Glomerular endothelial cell (primary cell): ENCODE results near the gene MT1F. TPM values are rescaled to one million over a fixed set of nuclear protein-coding genes. Genes with fewer than 3 reads are reported as not detected.
"Not testable (repeated sequence)": the region's sequence is repeated elsewhere in the genome, so short reads cannot be mapped to it uniquely, and the experiment has no call there.

ENCODE experiments used
- DNase-seq: peaks from one replicate; pipeline ENCODE4 v3.0.0-alpha.2; 2011; ENCODE audit warnings: low read depth, low spot score; ENCODE audit errors: extremely low read depth
- total RNA-seq: library from RNA; depleted of rRNA; stranded (reverse); fragments of >200 nt; gene quantifications from 2 replicates; pipeline ENCODE4 v1.2.3, GENCODE V29; 2015

Gene MT1F
- total RNA-seq, 1 donor from 2014 or later: not detected

DNA sequence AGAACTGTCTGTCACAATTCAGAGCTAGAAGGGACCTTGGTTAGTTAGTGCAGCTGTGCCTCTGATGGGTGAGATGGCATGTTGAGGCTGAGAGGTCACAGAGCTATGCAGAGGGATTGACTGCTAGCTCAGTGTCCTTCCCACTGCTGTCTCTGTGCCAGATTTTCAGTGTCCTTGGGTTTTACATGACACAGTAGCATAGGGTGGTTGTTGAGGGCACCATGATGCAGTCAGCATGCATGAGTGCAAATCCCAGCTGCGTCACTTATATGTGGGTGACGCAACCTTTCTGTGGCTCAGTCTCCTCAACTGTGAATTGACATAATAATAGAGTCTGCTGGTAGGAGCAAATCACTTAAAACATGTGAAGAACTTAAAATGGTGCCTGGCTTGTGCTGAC lies 16.6 kb upstream of the MT1F start:
- DNase-seq: no peak

DNA sequence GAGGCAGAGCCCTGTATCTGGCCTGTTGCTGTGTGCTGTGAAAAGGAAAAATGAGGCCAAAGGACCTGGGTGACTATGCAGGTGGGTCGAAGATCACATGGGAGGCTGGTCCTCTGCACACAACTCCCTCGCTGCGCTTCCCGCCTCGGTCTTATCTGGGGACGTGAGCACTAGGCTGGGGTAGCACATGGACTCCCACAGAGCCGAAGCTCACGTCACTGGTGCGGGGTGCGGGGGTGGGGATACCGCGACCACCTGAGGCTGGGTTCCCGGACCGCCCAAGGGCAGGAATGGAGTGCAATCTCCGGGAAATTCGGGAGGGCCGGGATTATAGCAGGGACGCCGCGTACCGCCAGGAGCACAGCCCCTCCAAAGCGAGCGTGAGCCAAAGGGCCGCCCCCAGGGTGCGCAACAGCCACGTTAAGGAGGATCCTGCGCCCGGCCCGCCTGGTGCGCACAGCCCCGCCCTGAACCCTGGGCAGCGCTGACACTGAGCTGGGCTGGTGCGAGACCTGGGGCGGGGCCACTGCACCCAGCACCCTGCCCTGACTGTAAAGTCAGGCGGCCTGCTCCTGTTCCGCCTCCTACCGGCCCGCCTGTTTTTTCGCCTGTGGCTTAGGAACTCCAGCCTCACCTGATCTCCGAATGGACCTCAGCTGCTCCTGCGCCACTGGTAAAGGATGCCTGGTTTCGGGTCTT lies 14.5 kb upstream of the MT1F start:
- DNase-seq: no peak

DNA sequence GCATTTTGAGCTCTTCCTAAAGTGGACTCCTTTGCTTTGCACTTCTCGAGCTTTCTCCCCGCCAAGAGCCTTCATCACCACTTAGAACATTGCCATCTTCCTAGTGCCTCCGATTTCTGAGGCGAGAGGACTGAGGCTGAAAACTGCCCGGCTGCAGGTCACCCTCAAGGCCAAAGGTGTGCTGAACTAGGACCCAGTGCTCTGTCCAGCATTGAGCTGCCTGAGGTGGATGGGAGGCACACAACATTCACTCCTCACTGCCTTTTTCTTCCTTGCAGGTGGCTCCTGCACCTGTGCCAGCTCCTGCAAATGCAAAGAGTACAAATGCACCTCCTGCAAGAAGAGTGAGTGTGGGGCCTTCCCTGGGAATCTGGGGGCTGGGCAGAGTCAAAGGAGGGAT lies 13.9 kb upstream of the MT1F start:
- no peak for DNase-seq

DNA sequence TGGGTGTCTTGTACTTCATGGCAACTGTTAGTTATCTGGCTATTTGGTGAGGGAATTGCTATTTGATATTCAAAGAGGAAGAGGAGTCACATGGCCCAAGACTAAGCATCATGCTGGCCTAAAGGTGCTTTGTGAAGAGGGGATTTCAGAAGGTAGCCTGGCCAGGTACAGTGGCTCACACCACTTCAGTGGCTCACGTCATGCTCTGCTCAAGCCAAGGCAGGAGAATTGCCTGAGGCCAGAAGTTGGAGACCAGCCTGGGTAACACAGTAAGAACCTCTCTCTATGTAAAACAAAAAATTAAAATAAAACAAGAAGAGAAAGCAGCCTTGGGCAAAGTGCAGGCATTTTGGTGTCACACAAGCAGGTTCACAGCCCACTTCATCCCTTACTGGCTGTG lies 12.4 kb upstream of the MT1F start:
- no peak for DNase-seq

DNA sequence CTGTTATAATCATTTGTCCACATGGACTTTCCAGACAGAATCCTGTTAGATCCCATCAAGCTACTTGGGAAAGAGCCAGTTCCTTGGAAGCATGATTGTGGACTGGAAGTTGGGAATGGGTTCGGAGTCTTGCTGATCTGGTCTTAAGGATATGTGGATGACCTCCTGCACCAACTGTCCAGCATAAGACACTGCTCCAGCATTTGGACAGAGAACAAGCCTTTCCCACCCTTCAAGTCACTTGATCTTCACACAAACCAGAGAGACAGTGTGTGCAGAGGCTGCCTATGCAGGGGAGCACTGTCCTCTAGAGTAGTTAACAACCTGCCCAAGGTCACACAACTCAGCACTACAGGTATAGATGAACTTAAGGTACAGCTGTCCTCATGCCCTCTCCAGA lies 11.9 kb upstream of the MT1F start:
- DNase-seq: no peak

DNA sequence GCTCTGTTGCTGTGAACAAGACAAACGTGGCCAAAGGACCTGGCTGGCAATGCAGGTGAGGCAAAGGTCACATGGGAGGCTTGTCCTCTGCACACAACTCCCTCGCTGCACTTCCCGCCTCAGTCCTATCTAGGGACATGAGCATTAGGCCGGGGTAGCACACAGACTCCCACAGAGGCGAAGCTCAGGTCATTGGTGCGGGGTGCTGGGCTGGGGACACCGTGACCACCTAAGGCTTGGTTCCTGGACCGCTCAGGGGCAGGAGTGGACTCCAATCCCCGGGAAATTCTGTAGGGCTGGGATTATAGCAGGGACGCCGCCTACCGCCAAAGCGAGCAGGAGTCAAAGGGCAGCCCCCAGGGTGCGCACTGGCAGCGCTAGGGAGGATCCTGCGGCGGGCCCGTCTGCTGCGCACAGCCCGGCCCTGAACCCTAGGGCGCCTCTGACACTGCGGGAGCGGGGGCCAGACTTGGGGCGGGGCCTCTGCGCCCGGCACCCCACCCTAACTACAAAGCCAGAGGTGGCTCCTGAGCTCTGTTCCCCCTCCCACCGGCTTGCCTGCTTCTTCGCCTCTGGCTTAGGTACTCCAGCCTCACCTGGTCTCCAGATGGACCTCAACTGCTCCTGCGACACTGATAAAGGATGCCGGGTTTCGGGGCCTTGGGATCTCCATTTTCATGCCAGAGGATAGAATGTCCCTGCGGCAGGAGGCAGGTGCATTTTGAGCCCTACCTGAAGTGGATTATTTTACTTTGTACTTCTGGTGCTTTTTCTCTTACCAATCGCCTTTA lies 9.9 kb upstream of the MT1F start:
- DNase-seq: no peak

DNA sequence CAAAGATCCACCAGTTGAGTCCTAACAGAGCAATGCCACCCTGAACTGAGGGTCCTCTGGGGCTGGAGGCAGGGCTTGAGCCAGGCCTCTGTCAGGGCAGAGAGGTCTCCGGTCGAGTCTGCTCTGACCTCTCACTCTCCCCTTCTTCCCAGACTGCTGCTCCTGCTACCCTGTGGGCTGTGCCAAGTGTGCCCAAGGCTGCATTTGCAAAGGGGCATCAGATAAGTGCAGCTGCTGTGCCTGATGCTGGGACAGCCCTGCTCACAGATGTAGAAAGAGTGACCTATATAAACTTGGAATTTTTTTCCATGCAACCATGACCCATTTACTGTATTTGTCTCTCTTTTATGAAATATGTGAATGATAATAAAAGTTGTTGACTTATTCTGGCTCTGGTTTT lies 8.5 kb upstream of the MT1F start:
- DNase-seq: no peak

DNA sequence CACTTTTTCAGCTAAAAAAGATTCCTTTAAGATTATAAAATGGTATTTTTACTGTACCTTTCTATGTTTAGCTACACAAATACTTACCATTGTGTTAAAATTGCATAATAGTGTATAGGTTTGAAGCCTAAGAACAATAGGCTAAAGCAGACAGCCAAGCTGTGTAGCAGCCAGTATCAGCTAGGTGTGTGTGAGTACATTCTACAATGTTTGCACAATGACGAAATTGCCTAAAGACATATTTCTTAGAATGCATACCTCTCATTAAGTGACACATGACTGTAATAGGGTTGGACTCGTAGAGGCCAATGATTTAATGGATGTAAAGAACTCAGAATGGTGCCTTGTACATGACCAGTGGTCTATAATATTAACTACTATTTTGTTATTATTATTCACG lies 7.9 kb upstream of the MT1F start:
- DNase-seq: no peak

DNA sequence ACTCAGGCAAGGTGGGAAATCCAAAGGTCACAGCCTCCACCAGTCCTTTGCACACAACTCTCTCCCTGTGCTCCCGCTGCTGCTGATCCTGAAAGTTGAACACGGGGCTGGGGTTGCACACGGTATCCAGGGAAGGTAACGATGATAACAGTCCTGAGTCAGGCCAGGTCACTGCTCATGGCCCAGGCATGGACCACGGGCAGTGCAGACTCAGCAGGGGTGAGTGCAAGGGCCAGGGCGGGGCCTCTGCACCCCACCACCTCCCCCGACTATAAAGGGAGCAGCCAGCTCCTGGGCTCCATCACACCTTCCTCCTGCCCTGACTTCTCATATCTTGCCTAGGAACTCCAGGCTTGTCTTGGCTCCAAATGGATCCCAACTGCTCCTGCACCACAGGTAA lies 6.2 kb upstream of the MT1F start, which contains the start of gene MT1B:
MT1B (plus strand) TSS at position 301 of the 400 bp plus-strand sequence; CDS start at position 369, 68 bp downstream.
- DNase-seq: no peak

DNA sequence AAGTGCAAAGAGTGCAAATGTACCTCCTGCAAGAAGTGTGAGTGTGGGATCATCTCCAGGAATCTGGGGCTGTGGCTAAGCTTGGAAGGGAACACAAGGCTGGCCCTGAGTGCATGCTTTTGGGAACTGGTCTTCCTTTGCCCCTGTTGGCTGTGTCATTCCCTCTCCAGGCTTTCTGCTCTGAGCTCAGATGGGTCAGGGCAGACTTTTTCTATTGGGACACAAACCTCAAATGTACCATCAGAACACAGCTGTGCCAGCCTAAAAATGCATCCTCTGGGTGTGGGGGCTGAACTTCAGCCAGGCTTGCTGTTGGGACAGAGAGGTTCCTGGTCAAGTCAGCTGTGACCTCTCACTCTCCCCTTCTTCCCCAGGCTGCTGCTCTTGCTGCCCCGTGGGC lies 5.2 kb upstream of the MT1F start:
- no peak for DNase-seq

DNA sequence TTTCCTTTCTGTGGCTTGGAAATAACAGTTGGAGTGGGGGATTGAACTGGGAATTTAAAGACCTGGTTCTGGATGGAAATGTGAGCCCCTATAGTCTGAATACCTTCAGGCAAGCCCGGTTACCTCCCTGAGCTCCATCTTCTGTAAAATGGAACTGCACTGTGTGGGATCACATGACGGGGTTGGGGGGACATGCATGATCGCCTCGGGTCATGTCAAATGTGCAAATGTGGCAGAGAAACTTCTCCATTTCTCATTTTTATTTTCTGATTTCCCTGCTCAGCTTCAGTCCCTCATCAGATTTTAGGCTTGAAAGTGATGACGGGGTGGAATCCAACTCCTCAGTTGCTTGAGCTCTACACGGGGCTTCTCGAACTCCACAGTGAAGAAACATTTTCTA lies 4.5 kb upstream of the MT1F start:
- no peak for DNase-seq

DNA sequence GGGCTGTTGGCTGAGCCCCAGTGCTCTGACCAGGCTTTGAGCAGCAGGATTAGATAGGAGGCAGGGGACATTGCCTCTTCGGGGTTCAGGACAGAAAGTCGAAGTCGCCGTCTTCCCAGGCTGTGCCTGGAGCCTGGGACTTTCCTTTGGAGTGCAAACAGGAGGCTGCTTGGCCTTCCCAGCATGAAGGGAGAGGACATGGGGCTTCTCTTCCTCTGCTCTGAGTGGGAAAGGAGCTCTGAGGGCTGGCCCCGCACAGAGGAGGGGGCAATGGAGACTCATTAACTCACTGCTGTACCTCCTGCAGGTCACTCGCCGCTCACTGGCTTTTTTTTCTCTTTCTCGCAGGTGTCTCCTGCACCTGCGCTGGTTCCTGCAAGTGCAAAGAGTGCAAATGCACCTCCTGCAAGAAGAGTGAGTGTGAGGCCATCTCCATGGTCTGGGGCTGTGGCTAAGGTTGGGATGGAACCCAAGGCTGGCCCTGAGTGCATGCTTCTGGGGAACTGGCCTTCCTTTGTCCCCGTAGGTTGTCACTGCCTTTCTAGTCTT lies 642 bp downstream of the MT1F start:
- DNase-seq: no peak

DNA sequence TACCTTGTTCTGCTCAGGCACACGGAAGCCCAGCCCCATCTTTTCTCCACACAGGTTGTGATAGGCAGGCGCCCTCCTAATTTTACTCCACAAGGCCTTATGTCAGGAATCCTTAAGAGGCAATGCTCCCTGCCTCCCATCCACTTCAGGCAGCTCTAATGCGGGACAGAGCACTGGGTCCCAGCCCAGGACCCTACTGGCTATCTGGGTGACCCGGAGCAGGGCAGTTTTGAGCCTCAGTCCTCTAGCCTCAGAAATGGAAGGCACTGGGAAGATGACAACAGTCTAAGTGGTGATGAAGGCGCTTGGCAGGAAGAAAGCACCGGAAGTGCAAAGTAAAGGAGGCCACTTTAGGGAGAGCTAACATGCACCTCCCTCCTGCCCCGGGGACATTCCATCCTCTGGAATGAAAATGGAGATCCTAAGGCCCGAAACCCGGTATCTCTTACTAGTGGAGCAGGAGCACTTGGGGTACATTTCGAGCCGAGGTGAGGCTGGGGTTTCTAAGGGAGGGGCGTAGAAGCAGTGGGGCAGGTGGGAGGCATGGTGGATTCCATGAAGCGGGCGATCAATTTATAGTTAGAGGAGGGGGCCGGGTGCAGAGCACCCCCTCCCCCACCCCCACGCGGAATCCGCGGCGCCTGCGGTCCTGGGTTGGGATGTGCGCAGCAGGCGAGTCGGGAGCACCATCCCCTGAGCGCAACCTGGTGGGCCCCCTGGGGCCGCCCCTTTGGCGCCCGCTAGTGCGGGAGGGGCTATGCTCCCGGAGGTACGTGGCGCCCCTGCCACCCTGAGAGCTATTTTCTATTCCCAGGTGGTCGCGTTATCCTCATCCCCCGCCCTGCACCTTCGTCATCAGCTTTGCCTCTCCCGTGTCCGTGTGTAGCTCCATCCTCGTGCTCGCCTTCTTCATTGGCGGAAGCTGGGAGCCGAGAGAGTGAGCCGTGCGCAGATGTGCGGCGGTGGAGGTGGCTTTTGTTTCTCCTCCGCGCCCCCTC lies 4.9 kb downstream of the MT1F start:
- DNase-seq: no peak

DNA sequence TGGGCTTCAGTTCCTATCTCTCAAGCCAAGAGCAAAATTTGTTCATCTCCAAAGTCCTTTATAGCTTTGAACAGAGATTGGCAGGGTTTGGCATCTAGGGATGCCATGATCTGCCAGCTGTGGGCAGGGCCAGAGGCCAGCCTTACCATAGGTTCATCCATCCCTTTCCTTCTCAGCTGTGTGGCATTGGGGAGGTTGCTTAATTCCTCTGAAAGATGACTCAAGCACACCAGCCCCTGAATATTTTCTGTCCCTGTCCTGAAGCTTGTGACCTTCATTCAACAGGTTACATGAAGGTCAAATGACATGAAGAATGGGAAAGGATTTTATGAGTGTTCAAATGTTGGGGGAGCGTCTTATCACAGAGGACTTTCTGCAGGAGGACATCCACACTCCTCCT lies 6.7 kb downstream of the MT1F start:
- DNase-seq: no peak

DNA sequence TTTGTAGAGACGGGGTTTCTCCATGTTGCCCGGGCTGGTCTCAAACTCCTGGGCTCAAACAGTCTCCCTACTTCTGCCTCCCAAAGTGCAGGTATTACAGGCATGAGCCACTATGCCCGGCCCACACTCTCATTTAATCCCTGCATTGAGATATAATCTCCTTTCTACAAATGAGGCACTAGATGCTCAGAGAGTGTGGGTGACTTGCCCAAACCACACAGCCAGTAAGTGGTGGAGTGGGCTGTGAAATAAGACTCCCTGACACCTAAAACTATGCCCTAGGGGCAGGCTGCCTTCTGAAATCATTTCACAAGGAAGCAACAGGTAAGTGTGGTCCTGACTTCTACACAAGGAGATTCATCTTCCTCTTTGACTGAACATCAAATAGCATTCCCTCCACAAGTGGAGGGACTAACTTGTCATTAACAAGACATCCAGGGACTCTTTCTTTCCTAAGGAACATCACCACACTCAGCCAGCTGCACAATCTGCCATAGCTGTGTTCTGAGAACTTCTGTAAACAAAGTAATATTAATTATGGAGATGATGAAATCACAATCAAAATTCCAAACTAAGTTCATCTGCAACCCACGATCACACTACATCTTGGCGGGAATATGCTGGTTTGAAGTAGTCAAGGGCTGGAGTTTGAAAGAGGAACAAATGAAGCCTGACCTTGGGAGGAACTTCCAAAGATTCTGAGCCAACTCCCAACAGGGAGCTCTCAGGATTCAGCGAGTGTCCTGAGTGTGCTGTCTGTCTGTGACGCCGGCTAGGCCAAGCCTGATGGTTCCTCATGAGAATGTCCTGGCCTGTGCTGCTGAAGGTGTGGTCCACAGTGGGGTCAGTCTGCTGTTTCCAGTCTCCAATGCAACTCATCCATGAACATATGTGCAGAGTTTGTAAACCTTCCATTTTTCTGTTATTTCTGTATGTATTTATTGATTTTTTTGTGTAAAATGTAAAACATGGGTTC lies 7.8 kb downstream of the MT1F start:
- DNase-seq: not testable (repeated sequence)

DNA sequence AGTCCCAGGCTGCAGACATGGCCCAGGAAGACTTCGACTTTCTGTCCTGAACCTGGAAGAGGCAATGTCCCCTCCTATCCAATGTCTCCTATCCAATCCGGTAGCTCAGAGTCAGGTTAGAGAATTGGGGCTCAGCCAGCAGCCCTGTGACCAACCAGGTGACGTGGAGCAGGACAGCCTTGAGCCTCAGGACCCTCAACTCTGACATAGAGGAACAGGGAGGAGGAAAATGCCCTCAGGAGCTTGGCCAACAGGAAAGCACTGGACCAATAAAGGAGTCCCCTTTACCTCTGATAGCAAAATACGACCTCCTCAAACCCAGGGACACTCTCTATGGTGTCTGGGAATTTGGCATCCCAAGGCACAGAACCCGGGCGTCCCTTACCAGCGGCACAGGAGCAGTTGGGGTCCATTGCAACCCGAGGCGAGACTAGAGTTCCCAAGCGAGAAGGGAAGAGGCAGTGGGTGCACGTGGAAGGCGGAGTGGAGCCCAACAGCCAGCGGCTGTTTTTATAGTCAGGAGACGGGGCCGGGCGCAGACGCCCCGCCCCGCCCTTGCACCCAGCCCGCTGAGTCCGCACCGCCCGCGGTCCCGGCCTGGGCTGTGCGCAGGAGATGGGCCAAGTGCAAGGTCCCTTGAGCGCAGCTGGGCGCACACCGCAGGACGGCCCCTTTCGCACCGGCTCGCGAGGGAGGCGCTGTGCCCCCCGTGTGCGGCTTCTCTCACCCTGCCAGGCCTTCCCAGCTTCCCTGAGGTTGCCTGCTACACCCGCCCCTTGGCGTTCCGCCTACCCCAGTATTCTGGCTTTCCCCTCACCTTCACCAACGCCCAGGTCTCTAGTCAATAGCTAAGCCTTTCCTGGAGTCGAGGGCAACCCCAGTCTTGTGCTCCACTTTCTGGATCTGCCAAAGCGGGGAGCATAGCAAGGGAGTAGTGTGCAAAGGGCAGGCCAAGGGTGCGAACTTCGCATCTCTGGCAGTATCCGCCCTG lies 10.1 kb downstream of the MT1F start, which contains the start of gene MT1G:
MT1G (minus strand) TSS at position 485 of the 991 bp plus-strand sequence; CDS start at position 413, 72 bp downstream.
- DNase-seq: no peak

DNA sequence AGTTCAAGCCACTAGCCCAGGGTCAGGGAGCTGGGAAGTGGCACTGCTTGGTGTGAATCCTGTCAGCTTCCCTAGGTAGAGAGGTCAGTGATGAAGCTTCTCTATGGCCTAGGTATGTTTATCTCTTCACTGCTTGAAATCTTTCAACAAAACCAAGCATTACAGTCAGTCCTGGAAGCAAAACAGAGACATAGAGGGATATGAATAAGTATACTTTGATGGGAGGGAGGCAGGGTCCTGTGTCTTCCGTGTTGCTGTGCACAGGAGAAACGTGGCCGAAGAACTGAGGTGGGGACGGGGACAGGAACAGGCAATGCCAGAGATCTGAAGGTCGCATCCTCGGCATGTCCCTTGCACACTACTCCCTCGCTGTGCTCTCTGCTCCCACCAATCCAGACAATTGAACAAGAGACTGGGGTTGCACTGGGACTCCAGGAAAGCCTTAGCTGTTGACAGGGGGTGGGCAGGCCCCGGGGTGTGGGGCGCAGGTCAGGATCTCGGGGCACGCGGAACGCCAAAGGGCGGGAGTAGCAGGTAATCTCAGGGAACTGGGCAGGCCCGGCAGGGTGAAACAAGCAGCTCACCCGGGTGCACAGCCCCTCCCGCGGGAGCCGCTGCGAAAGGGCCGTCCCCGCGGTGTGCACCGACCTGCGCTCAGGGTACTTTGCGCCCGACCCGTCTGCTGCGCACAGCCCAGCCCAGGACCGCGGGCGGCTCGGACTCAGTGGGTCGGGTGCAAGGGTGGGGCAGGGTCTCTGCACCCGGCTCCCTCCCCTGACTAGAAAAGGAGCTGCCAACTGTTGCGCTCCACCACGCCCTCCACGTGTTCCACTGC lies 11.5 kb downstream of the MT1F start, which contains the start of gene MT1H:
MT1H (plus strand) TSS at position 810 of the 835 bp plus-strand sequence. CDS start 71 bp downstream, outside the sequence.
- no peak for DNase-seq
